Measurements from ENCODE around the gene OCSTAMP. TPM values are rescaled to one million over a fixed set of nuclear protein-coding genes. Genes with fewer than 3 reads are reported as not detected.

OCSTAMP gene
- total and polyA plus RNA-seq, 10 donors, result not detected

DNA sequence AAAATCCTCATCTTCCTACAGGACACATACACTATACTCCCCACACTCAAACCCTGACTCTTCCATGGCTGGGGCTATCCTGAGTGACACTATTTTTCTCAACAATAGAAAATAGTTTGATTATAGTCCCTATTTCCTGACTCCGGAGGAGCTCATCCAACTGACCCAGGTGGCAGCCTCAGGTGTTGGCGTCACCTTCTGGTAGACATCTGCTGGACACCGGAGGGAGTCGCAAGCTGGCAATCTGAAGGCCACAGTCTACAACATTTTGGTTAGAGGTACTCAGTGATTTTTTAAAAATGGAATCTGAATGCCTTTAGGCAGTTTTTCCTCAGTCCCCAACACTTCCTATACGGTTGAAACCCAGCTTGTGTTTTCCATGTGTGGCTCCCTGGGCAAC is 32.2 kb upstream of the OCSTAMP start:
- 92 to 98% (median 96%) methylated on average over 5 of the region's 5 CpGs for WGBS, 5 donors

GRCh38 chr20:46581391-46581790 is 30.9 kb upstream of the OCSTAMP start:
- Histone ChIP-seq H3K27me3 (replicated peaks in 1 of 7) (peaks cover 0 to 24% (median 0%) of the 10 kb centered on the region in 7 donors), H3K9me3 (no peaks in the 10 kb centered on the region), H3K4me1 (no peaks in the 10 kb centered on the region), H3K4me3 (no peak overlapping the region), H3K27ac (no peak overlapping the region), H3K36me3 (no peaks in the 10 kb centered on the region)
- no peak for DNase-seq
- WGBS, 5 donors, result 65 to 85% (median 69%) methylated on average over 3 of the region's 3 CpGs
- TF ChIP-seq POLR2AphosphoS5 (IDR thresholded peaks at IDR 0.05) (no peak), POLR2A (IDR thresholded peaks at IDR 0.05) (no peak)
- TF ChIP-seq, protein P1, sequence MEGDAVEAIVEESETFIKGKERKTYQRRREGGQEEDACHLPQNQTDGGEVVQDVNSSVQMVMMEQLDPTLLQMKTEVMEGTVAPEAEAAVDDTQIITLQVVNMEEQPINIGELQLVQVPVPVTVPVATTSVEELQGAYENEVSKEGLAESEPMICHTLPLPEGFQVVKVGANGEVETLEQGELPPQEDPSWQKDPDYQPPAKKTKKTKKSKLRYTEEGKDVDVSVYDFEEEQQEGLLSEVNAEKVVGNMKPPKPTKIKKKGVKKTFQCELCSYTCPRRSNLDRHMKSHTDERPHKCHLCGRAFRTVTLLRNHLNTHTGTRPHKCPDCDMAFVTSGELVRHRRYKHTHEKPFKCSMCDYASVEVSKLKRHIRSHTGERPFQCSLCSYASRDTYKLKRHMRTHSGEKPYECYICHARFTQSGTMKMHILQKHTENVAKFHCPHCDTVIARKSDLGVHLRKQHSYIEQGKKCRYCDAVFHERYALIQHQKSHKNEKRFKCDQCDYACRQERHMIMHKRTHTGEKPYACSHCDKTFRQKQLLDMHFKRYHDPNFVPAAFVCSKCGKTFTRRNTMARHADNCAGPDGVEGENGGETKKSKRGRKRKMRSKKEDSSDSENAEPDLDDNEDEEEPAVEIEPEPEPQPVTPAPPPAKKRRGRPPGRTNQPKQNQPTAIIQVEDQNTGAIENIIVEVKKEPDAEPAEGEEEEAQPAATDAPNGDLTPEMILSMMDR (IDR thresholded peaks at IDR 0.05 in 8 of 11, conservative IDR thresholded peaks at IDR 0.05 in 3 of 11), result no peak
- intact Hi-C loops (cut with DNase I; ENCODE audit: low total_unique reads), result no loop called here

More for the DNA sequence above, 32.2 kb upstream of the OCSTAMP start:
- Histone ChIP-seq H3K27me3 (replicated peaks in 1 of 7) (peaks cover 0 to 12% (median 0%) of the 10 kb centered on the region in 7 donors), H3K4me1 (no peaks in the 10 kb centered on the region), H3K36me3 (no peaks in the 10 kb centered on the region), H3K9me3 (no peaks in the 10 kb centered on the region), H3K4me3 (no peak overlapping the region), H3K27ac (no peak overlapping the region)
- TF ChIP-seq POLR2AphosphoS5 (IDR thresholded peaks at IDR 0.05) (no peak), POLR2A (IDR thresholded peaks at IDR 0.05) (no peak)
- TF ChIP-seq, protein P1 (IDR thresholded peaks at IDR 0.05 in 8 of 11, conservative IDR thresholded peaks at IDR 0.05 in 3 of 11), result no peak
- DNase-seq, result no peak
- intact Hi-C loops (cut with DNase I; ENCODE audit: low total_unique reads), result no loop called here

DNA sequence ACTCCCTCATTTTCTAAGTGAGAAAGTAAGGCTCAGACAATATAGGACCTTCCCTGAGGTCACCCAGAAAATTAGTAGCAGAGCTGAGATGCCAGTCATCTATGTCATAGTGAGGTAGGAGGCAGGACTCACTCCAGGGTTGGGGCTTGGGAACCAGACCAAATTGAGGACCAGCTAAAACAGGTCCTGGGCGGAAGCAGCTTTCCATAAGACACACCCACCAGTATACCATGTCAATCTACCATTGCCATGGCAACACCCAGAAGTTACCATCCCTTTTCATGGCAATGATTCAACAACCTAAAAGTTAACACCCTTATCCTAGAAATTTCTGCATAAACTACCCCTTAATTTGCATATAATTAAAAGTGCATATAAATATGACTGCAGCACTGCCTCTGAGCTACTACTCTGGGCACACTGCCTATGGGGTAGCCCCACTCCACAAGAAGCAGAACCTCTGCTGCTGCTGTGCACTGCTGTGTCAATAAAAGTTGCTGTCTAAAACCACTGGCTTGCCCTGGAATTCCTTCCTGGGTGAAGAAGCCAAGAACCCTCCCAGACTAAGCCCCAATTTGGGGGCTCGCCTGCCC is 30.3 kb upstream of the OCSTAMP start:
- H3K4me3 ChIP-seq, result no peak overlapping the region
- H3K36me3 ChIP-seq, result no peaks in the 10 kb centered on the region
- H3K4me1 ChIP-seq, result peaks cover 0 to 5% (median 0%) of the 10 kb centered on the region in 6 donors
- no peaks in the 10 kb centered on the region for H3K9me3 ChIP-seq
- H3K27ac ChIP-seq, result no peak overlapping the region
- no peak for DNase-seq
- H3K27me3 ChIP-seq (replicated peaks in 1 of 7), result peaks cover 0 to 29% (median 0%) of the 10 kb centered on the region in 7 donors
- WGBS, 5 donors, result 86 to 100% (median 98%) methylated on average over 2 of the region's 2 CpGs
- intact Hi-C loops (cut with DNase I; ENCODE audit: low total_unique reads), result no loop called here
- TF ChIP-seq, protein P1 (IDR thresholded peaks at IDR 0.05 in 8 of 11, conservative IDR thresholded peaks at IDR 0.05 in 3 of 11), result no peak
- TF ChIP-seq POLR2AphosphoS5 (IDR thresholded peaks at IDR 0.05), result no peak
- no peak for TF ChIP-seq POLR2A (IDR thresholded peaks at IDR 0.05)

DNA sequence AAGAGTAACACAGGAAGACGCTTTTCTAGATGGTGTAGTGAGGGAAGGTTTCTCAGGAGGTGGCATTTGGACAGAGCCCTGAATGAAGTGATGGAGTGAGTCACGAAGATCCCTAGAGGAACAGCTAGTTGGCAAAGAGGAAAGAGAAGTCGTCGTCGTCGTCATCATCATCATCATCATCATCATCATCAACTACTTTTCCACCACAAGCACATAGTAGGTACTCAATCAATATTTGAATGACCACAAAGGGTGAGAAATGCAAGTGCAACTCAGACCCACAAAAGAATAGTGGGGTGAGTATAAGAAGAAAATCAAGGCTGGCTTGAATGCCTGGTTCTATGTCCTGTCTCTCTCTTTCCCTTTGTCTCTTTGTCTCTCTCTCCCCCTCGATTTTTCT is 28.3 kb upstream of the OCSTAMP start:
- no peak overlapping the region for H3K27ac ChIP-seq
- H3K4me3 ChIP-seq, result no peak overlapping the region
- no peaks in the 10 kb centered on the region for H3K36me3 ChIP-seq
- 79 to 85% (median 84%) methylated on average over 7 of the region's 7 CpGs for WGBS, 5 donors
- no peaks in the 10 kb centered on the region for H3K9me3 ChIP-seq
- peaks cover 0 to 29% (median 0%) of the 10 kb centered on the region in 7 donors for H3K27me3 ChIP-seq (replicated peaks in 1 of 7)
- no peak for DNase-seq
- TF ChIP-seq POLR2A (IDR thresholded peaks at IDR 0.05), result no peak
- no peak for TF ChIP-seq POLR2AphosphoS5 (IDR thresholded peaks at IDR 0.05)
- TF ChIP-seq, protein P1 (IDR thresholded peaks at IDR 0.05 in 8 of 11, conservative IDR thresholded peaks at IDR 0.05 in 3 of 11), result no peak
- H3K4me1 ChIP-seq, result peaks cover 0 to 7% (median 0%) of the 10 kb centered on the region in 6 donors
- intact Hi-C loops (cut with DNase I; ENCODE audit: low total_unique reads), result no loop called here
